BJ (cell line): ENCODE measurements around the gene SCGB1A1. TPM values are rescaled to one million over a fixed set of nuclear protein-coding genes. Genes with fewer than 3 reads are reported as not detected.

Experiments
- CTCF ChIA-PET: fragments of 350-600 bp; formaldehyde crosslinking; extraction: SDS; loops from one replicate; lab custom pipeline; 2021; ENCODE audit warnings: antibody characterized with exemption, inconsistent platforms; lab: Yijun Ruan, JAX
- POLR2A ChIA-PET: fragments of 300-600 bp; sonication (Branson Sonifier 250); formaldehyde crosslinking; extraction: SDS; loops from one replicate; lab custom pipeline; 2021; ENCODE audit warnings: antibody characterized with exemption; lab: Charles Lee
- DNase-seq: peaks from one replicate; pipeline ENCODE4 v3.0.0-alpha.2; 2011; ENCODE audit warnings: low read depth
- H3K27me3 ChIP-seq: 2 replicates; pipeline ENCODE4 v1.6.0; 2011; ENCODE audit warnings: low read length; ENCODE audit not compliant: control insufficient read depth, insufficient read depth
- H3K36me3 ChIP-seq: 2 replicates; pipeline ENCODE4 v1.5.1; 2011; ENCODE audit warnings: low read length; ENCODE audit not compliant: control insufficient read depth, insufficient read depth
- H3K4me3 ChIP-seq: 2 replicates; pipeline ENCODE4 v1.5.1; 2011; ENCODE audit warnings: low read depth, mild to moderate bottlenecking, control low read depth, low read length
- polyA plus RNA-seq: library from polyadenylated mRNA; depleted of rRNA; stranded (reverse); fragments of >200 nt; gene quantifications from 2 replicates; pipeline ENCODE4 v1.2.3, GENCODE V29; 2011
- TF ChIP-seq, protein P1 (sequence below): IDR thresholded peaks from 2 replicates; pipeline ENCODE4 v1.5.1; 2011; ENCODE audit warnings: low read depth, mild to moderate bottlenecking, control low read depth, inconsistent platforms, low read length, moderate library complexity; ENCODE audit not compliant: insufficient read depth

SCGB1A1 gene
- polyA plus RNA-seq, 1 experiment: not detected

DNA sequence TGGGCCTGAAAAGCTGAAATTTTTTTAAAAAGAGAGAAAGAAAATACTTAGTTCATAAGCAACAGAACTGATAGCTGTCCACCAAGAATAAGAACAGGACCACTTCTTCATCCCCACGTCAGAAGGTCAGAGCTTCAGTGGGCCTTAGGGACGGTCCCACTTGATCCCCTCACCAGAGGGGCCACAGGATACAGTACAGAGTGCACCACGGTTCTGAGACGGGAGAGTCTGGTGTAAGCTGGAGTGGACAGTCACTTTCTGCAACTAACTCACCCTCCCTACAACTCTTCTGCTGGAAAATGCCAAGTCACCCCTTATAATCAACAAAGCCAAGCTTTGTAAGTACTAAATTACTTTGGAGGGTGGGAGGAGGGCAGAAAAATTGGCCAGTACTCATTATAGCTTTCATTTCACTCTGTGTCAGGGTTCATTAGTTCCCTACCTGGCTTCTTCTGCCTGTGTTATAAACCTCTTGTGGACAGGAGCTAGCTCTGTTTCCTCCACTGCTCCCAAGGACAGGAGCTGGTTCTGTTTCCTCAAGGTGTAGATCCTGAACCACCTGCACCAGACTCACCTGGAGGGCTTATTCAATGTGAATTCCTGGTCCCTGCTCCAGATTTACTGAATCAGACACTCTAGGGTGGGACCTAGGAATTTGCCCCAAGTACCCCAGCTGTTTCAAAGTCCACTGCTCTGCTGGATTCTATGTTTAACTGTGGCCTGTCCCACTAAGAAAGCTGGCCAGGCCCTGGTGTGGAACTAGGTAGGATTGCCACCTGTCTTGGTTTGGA is 39.6 kb downstream of the SCGB1A1 start:
- DNase-seq: no peak
- H3K4me3 ChIP-seq: no peak overlapping the region
- ChIA-PET CTCF (interaction anchor here (0.5 to 2.9 kb wide), 9 partner anchors 9 to 102 kb away, joined by 3 to 11 read pairs (median 4); no protein-coding TSS in a partner anchor), POLR2A (interaction anchor here (0.6 kb wide), 1 partner anchor 22 kb away, joined by 4 read pairs; no protein-coding TSS in a partner anchor)
- TF ChIP-seq, protein P1, sequence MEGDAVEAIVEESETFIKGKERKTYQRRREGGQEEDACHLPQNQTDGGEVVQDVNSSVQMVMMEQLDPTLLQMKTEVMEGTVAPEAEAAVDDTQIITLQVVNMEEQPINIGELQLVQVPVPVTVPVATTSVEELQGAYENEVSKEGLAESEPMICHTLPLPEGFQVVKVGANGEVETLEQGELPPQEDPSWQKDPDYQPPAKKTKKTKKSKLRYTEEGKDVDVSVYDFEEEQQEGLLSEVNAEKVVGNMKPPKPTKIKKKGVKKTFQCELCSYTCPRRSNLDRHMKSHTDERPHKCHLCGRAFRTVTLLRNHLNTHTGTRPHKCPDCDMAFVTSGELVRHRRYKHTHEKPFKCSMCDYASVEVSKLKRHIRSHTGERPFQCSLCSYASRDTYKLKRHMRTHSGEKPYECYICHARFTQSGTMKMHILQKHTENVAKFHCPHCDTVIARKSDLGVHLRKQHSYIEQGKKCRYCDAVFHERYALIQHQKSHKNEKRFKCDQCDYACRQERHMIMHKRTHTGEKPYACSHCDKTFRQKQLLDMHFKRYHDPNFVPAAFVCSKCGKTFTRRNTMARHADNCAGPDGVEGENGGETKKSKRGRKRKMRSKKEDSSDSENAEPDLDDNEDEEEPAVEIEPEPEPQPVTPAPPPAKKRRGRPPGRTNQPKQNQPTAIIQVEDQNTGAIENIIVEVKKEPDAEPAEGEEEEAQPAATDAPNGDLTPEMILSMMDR: no peak
- H3K36me3 ChIP-seq: no peaks in the 10 kb centered on the region
- no peaks in the 10 kb centered on the region for H3K27me3 ChIP-seq

DNA sequence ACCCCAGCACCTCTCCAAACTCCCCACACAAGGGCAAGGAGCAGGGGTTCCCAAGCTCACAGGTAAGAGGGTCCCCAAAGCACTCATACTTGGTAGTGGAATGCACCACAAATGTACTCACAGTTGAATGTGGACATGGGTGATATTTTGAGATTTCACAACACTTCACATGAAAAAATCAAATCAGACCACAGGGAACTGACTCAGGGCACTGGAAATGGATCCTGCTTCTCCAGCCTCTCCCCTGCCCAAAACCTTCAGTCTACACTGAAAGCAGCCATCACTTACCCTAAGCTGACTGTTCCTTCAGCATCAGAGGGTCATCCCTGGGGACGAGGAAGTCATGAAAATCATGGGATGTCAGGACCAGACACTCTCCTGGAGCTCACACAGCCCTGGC is 40.2 kb downstream of the SCGB1A1 start:
- POLR2A ChIA-PET: interaction anchor here (0.6 kb wide), 1 partner anchor 21 kb away, joined by 4 read pairs; no protein-coding TSS in a partner anchor

DNA sequence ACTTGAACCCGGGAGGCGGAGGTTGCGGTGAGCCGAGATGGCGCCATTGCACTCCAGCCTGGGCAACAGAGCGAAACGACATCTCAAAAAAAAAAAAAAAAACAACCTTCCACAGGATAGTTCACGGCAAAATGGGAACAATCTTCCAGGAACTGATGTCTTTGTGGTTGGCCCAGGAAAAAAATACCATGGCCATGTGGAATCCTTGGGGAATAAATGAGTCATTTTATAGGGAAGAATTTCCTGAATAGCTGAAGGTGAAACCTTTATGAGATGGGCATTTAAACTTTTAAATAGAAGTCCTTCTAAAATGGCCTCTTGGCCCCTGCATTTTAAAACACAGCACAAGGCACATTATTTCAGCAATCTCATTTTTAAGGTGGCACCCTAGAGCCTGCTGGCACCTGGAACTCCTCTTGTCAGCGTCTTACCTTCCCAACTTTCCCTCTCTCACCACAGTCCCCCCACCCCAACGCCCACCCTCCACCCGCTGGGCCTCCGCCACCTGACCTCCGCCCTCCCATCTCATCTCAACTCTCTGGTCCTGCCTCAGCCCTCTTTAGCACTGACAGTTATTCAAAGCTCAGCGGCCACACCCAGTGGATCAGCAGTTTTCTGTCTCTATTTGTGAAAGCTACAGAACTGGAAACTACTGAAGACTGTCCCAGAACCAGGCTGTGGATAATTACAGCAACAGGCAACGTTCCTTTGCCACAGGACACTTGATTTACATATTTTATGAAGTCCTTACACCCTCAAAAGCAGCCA is 43.1 kb downstream of the SCGB1A1 start:
- peak; percentile 86 for DNase-seq
- CTCF ChIA-PET: interaction anchor here (0.7 to 4.0 kb wide), 9 partner anchors 9 to 98 kb away, joined by 3 to 12 read pairs (median 5); no protein-coding TSS in a partner anchor
- POLR2A ChIA-PET: interaction anchor here (0.5 to 1.4 kb wide), 5 partner anchors 18 to 219 kb away, joined by 3 to 17 read pairs (median 5); no protein-coding TSS in a partner anchor
- Histone ChIP-seq H3K4me3 (no peak overlapping the region), H3K36me3 (no peaks in the 10 kb centered on the region), H3K27me3 (no peaks in the 10 kb centered on the region)
- TF ChIP-seq, protein P1: no peak

More for the DNA sequence above, 40.2 kb downstream of the SCGB1A1 start:
- Histone ChIP-seq H3K36me3 (no peaks in the 10 kb centered on the region), H3K4me3 (no peak overlapping the region), H3K27me3 (no peaks in the 10 kb centered on the region)
- CTCF ChIA-PET: interaction anchor here (0.9 to 2.9 kb wide), 4 partner anchors 10 to 101 kb away, joined by 3 to 11 read pairs (median 5); no protein-coding TSS in a partner anchor
- no peak for DNase-seq
- TF ChIP-seq, protein P1: no peak

DNA sequence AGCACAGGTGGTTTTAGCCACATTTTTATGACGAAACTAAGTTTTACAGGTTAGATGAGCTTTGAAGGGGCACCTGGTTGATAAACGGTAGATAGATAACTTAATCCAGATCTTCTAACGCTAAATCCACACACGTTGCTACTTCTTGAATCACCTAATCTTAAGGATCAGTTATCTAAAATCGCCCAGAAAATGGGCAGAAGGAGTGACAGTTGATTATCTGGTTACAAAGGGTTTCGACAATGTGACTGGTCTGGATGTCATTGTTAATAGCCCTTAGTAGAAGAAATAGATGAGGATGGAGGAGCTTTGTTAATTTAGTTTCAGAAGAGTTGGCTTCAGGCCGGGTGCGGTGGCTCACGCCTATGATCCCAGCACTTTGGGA is 43.7 kb downstream of the SCGB1A1 start:
- DNase-seq: no peak
- ChIA-PET CTCF (interaction anchor here (1.2 to 4.0 kb wide), 9 partner anchors 9 to 98 kb away, joined by 3 to 12 read pairs (median 5); no protein-coding TSS in a partner anchor), POLR2A (interaction anchor here (0.7 kb wide), 2 partner anchors 20 to 80 kb away, joined by 3 to 19 read pairs; no protein-coding TSS in a partner anchor)
- Histone ChIP-seq H3K27me3 (no peaks in the 10 kb centered on the region), H3K4me3 (no peak overlapping the region), H3K36me3 (no peaks in the 10 kb centered on the region)
- TF ChIP-seq, protein P1: no peak
